Ovary (tissue), 9 donors: ENCODE data around the gene OR2J3. TPM values are rescaled to one million over a fixed set of nuclear protein-coding genes. Genes with fewer than 3 reads are reported as not detected.

Experiments
- DNase-seq, 5 donors: peaks; one replicate each; pipeline ENCODE4 v3.0.0-alpha.2; 2019 to 2020
- H3K27ac ChIP-seq, 2 donors: fragments of 200-600 bp; one replicate each; pipeline versions ENCODE4 v1.5.1 to v1.8.0; 2019 to 2022
- H3K27me3 ChIP-seq: fragments of 200-600 bp; one replicate; pipeline ENCODE4 v1.8.0; 2022
- H3K36me3 ChIP-seq: fragments of 200-600 bp; sonication (generic); one replicate; pipeline ENCODE4 v1.5.1; 2019
- H3K4me1 ChIP-seq: one replicate; pipeline ENCODE4 v1.8.1; 2013; ENCODE audit warnings: mild to moderate bottlenecking, moderate library complexity; ENCODE audit not compliant: insufficient read depth
- H3K4me3 ChIP-seq: fragments of 200-600 bp; sonication (generic); one replicate; pipeline ENCODE4 v1.5.1; 2017
- H3K9me3 ChIP-seq, 2 donors: fragments of 200-600 bp in 1 of 2; sonication (generic) in 1 of 2; one replicate each; pipeline versions ENCODE4 v1.5.1 to v1.8.1; 2013 to 2019; ENCODE audit warnings: mild to moderate bottlenecking in 1 of 2, moderate library complexity in 1 of 2
- EP300 ChIP-seq: sonication (generic); formaldehyde crosslinking; IDR thresholded peaks from one replicate; pipeline ENCODE4 v1.6.1; 2017; ENCODE audit warnings: antibody characterized with exemption
- POLR2A ChIP-seq: fragments of 450-650 bp; IDR thresholded peaks from one replicate; pipeline ENCODE4 v1.6.1; 2017; ENCODE audit warnings: antibody characterized with exemption, mild to moderate bottlenecking, moderate library complexity
- WGBS, 3 donors: extraction: QIAGEN DNeasy Blood & Tissue Kit in 1 of 3; methylation state at CpG; one replicate each; pipeline versions ENCODE4 v1.1.5 to v1.1.7; 2013 to 2017; 5-methylcytosine and 5-hydroxymethylcytosine counted together
- intact Hi-C, 4 donors: fragments of 100-400 bp; cut with DNase I; formaldehyde crosslinking; loops; one replicate each; pipeline versions ENCODE4 v1.11.0 to v1.15.1; 2022 to 2023
- polyA plus RNA-seq, 2 donors: library from polyadenylated mRNA; stranded (reverse); fragments of 200-250 nt in 1 of 2; fragments of 350-450 nt in 1 of 2; fragmentation: Illumina TruSeq in 1 of 2; extraction: RNeasy Lipid Tissue Mini Kit (QIAGEN cat#74804) in 1 of 2; gene quantifications; one replicate each; pipeline ENCODE4 v1.2.3, GENCODE V29; 2013 to 2014
- total RNA-seq, 7 donors: library from RNA; depleted of rRNA in 2 of 7; stranded (reverse); fragments of >200 nt in 2 of 7; fragmentation: NEBNext Ultra II Directional in 3 of 7; extraction: Animal tissue kit (Norgen Biotek cat#: 25700) in 3 of 7; gene quantifications; one replicate each; pipeline versions ENCODE4 v1.1.0 to v1.2.4, GENCODE V29; 2016 to 2023
- TF ChIP-seq, protein P1 (sequence below), 3 donors: fragments of 450-650 bp in 2 of 3; fragments of 200-600 bp in 1 of 3; IDR thresholded peaks; one replicate each; pipeline versions ENCODE4 v1.5.1 to v1.8.0; 2016 to 2022; ENCODE audit warnings: antibody characterized with exemption in 3 of 3, mild to moderate bottlenecking in 1 of 3
- donor health status: DM: no; HTN: no; CAD: no; lungs with moderate emphysema.
- donor health status: DM: no; HTN: no; CAD: no.
- donor health status: Bipolar disorder and iron deficiency.
- donor health status: DM: yes; HTN: yes; CAD: no.
- donor health status: DM: no; HTN: no; CAD: no.
- donor health status: DM: yes; HTN: yes; CAD: no.

OR2J3 gene
- total and polyA plus RNA-seq, 9 donors: 0.05 to 0.13 (median 0.12) TPM; not detected in 6

DNA sequence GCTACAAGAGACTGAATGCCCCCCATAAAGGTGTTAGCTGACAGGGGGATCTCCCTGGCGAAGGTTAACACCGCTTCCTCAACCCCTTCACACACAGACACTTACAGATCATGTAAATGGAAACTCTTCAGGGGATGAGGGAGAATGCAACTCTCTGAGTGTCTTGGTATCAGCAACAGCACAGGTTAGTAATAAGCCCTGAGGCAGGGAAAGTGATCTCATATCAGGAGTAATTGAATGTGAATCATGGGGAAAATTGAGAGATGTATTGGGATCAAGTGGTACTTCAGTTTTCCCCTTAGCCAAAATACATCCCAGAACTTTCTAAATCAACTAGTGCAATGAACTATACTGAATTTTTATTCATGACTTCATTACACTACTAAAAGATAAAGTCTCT is 23.8 kb downstream of the OR2J3 start:
- DNase-seq: no peak
- no peaks in the 10 kb centered on the region for H3K36me3 ChIP-seq
- H3K4me1 ChIP-seq: no peaks in the 10 kb centered on the region
- no peaks in the 10 kb centered on the region for H3K9me3 ChIP-seq
- TF ChIP-seq, protein P1, sequence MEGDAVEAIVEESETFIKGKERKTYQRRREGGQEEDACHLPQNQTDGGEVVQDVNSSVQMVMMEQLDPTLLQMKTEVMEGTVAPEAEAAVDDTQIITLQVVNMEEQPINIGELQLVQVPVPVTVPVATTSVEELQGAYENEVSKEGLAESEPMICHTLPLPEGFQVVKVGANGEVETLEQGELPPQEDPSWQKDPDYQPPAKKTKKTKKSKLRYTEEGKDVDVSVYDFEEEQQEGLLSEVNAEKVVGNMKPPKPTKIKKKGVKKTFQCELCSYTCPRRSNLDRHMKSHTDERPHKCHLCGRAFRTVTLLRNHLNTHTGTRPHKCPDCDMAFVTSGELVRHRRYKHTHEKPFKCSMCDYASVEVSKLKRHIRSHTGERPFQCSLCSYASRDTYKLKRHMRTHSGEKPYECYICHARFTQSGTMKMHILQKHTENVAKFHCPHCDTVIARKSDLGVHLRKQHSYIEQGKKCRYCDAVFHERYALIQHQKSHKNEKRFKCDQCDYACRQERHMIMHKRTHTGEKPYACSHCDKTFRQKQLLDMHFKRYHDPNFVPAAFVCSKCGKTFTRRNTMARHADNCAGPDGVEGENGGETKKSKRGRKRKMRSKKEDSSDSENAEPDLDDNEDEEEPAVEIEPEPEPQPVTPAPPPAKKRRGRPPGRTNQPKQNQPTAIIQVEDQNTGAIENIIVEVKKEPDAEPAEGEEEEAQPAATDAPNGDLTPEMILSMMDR (IDR thresholded peaks at IDR 0.05): no peak
- TF ChIP-seq EP300 (no peak), POLR2A (no peak)
- WGBS, 3 donors: 69 to 81% (median 76%) methylated on average over 2 of the region's 2 CpGs
- H3K27me3 ChIP-seq: no peaks in the 10 kb centered on the region
- intact Hi-C loops: no loop called here
- H3K4me3 ChIP-seq: no peak overlapping the region
- H3K27ac ChIP-seq: no peak overlapping the region

DNA sequence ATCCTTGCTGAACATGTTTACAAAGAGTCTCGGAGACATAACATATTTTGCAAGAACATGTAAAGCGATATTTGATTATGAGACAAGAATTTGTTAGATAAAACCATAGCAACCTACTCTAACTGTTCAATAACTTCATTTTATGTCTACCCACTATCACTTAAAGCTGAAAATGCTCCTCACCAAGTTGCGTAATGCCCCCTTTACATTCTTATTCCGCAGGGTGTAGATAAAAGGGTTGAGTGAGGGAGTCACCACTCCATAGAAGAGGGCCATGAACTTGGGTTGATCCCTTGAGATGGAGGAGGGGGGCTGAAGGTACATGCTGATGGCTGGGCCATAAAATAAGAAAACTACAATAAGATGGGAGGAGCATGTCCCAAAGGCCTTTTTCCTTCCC is 29.9 kb downstream of the OR2J3 start:
- Histone ChIP-seq H3K4me3 (no peak overlapping the region), H3K27ac (no peak overlapping the region), H3K9me3 (no peaks in the 10 kb centered on the region), H3K27me3 (no peaks in the 10 kb centered on the region), H3K36me3 (no peaks in the 10 kb centered on the region), H3K4me1 (no peaks in the 10 kb centered on the region)
- WGBS, 3 donors: 73 to 79% (median 74%) methylated on average over 4 of the region's 4 CpGs
- DNase-seq: no peak
- TF ChIP-seq POLR2A (no peak), EP300 (no peak)
- TF ChIP-seq, protein P1 (IDR thresholded peaks at IDR 0.05): no peak
- intact Hi-C loops: no loop called here

DNA sequence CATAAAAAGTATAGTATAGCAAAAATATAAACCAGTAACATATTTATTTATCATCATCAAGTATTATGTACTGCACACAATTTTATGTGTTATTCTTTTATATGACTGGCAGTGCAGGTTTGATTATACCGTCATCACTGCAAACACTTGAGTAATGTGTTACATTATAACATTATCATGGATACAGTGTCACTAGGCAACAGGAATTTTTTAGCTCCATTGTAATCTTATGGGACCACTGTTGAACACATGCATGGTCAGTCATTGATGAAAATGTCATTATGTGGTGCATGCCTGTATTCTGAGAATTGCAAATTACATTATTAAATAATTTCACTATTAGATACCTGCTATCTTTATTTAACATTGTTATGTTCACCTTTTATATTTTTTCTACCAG is 33.7 kb downstream of the OR2J3 start:
- no peak overlapping the region for H3K4me3 ChIP-seq
- intact Hi-C loops: loop anchor here in 1 of 4 donors (5.0 kb wide), 1 partner anchor 94 kb away; the partner anchor contains the start of gene OR2W1

DNA sequence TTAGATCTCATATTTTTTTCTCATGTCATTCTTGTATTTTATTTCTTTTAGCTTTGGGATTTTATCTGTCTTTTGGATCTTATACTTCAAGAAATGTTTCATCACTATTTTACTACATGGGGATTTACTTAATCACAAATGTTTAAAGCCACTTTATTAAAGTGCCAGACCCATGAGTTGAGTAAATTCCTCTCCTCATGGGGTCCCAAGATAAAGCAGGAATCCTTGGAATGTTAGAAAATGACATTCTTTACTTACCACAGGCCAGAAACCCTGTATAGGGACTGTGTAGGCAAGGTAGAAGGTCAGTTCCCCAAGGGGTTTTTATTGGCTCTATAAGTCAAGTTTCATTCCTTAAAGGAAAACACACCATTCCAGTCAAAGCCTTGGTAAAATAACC is 34.5 kb downstream of the OR2J3 start:
- intact Hi-C loops: loop anchor here in 1 of 4 donors (5.0 kb wide), 1 partner anchor 95 kb away; the partner anchor contains the start of gene OR2W1
- no peaks in the 10 kb centered on the region for H3K36me3 ChIP-seq
- H3K4me3 ChIP-seq: no peak overlapping the region
- no peak for DNase-seq
- H3K27me3 ChIP-seq: no peaks in the 10 kb centered on the region
- no peaks in the 10 kb centered on the region for H3K4me1 ChIP-seq
- no peak for TF ChIP-seq POLR2A
- TF ChIP-seq EP300: no peak
- TF ChIP-seq, protein P1 (IDR thresholded peaks at IDR 0.05): no peak
- H3K27ac ChIP-seq: no peak overlapping the region
- H3K9me3 ChIP-seq: peaks cover 0 to 2% of the 10 kb centered on the region in 2 donors

More for the DNA sequence above, 33.7 kb downstream of the OR2J3 start:
- Histone ChIP-seq H3K9me3 (peaks cover 0 to 2% of the 10 kb centered on the region in 2 donors), H3K4me1 (no peaks in the 10 kb centered on the region), H3K27ac (no peak overlapping the region), H3K27me3 (no peaks in the 10 kb centered on the region), H3K36me3 (no peaks in the 10 kb centered on the region)
- 89 to 94% (median 93%) methylated on average over 1 of the region's 1 CpG for WGBS, 3 donors
- DNase-seq: no peak
- TF ChIP-seq EP300 (no peak), POLR2A (no peak)
- TF ChIP-seq, protein P1 (IDR thresholded peaks at IDR 0.05): no peak
